ENCODE data around the gene FADS3. TPM values are rescaled to one million over a fixed set of nuclear protein-coding genes. Genes with fewer than 3 reads are reported as not detected.

The FADS3 gene
- total and polyA plus RNA-seq, 2 donors (not counting 3 experiments of a cell fraction or from before 2014, with no cell fraction given), result 216 to 346 TPM

DNA sequence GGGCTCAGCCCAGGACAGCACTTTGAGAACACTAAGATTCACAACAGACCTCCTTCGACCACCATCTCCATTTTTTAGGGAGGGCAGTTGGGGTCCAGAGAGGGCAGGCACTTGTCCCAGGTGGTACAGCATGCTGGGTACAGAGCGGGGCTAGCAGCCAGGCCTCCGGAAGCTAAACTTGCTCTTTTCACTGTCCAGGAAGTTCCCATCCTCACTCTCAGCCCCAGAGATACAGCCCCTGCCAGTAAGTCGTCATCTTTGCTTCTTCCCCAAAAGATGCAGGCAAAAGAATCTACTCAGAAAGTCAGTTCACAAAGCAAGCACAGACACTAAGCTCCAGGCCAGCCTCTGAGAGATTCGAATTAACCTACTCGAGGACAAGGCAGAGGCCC is 32.7 kb upstream of the FADS3 start:
- Histone ChIP-seq H3K4me1 (ENCODE audit: control insufficient read depth, extremely low read depth, insufficient read depth, low read length) (no peaks in the 10 kb centered on the region), H3K4me3 (replicated peaks in 1 of 3; ENCODE audit: insufficient read depth in 1 of 3, low read depth in 1 of 3, low read length in 3 of 3) (no peak overlapping the region), H3K4me2 (ENCODE audit: insufficient read depth, low read length) (no peak overlapping the region), H2AFZ (ENCODE audit: low read depth, low read length) (no peak overlapping the region), H3K27ac (ENCODE audit: insufficient read depth, low read depth, low read length) (no peak overlapping the region), H3K79me2 (ENCODE audit: control insufficient read depth, insufficient read depth, low read length) (no peaks in the 10 kb centered on the region), H3K9ac (replicated peaks; ENCODE audit: extremely low read depth, insufficient read depth, low read length) (no peak overlapping the region), H3K9me1 (replicated peaks; ENCODE audit: control insufficient read depth, extremely low read depth, insufficient read depth, low read length) (no peaks in the 10 kb centered on the region), H3K36me3 (ENCODE audit: control insufficient read depth in 2 of 2, extremely low read depth in 1 of 2, insufficient read depth in 2 of 2, low read length in 2 of 2) (no peaks in the 10 kb centered on the region), H3K9me3 (replicated peaks; ENCODE audit: control insufficient read depth, insufficient read depth, low read length) (no peaks in the 10 kb centered on the region), H3K27me3 (ENCODE audit: control insufficient read depth in 2 of 2, insufficient read depth in 2 of 2, low read length in 2 of 2) (peaks cover 3 to 22% of the 10 kb centered on the region in 2 experiments), H4K20me1 (replicated peaks; ENCODE audit: control insufficient read depth, extremely low read depth, insufficient read depth, low read length) (no peaks in the 10 kb centered on the region)
- intact Hi-C loops (cut with micrococcal nuclease), result no loop called here
- POLR2A ChIA-PET, result no interaction called here
- DNase-seq (ENCODE audit: low read depth, low spot score), result no peak
- CTCF ChIA-PET, result interaction anchor here (1.0 to 1.9 kb wide), 7 partner anchors 14 to 158 kb away, joined by 3 to 8 read pairs (median 6); no protein-coding TSS in a partner anchor
- FAIRE-seq, result no peak
- TF ChIP-seq, protein P1, sequence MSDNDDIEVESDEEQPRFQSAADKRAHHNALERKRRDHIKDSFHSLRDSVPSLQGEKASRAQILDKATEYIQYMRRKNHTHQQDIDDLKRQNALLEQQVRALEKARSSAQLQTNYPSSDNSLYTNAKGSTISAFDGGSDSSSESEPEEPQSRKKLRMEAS (IDR thresholded peaks at IDR 0.05; ENCODE audit: insufficient read depth, insufficient read length), result no peak
- TF ChIP-seq GATA2 (IDR thresholded peaks at IDR 0.05; ENCODE audit: insufficient read depth, insufficient read length, low read depth, low read length) (no peak), POLR2A (IDR thresholded peaks at IDR 0.05; ENCODE audit: low read depth, low read length) (no peak), POLR2AphosphoS5 (IDR thresholded peaks at IDR 0.05; ENCODE audit: insufficient read depth, low read depth, low read length) (no peak), EZH2 (IDR thresholded peaks at IDR 0.05; ENCODE audit: borderline replicate concordance, low read depth, low read length, severe bottlenecking) (no peak), FOS (IDR thresholded peaks at IDR 0.05; ENCODE audit: borderline replicate concordance, insufficient read depth, low read length) (no peak), JUN (IDR thresholded peaks at IDR 0.05; ENCODE audit: borderline replicate concordance, insufficient read depth, insufficient read length, low read depth) (no peak), MYC (IDR thresholded peaks at IDR 0.05; ENCODE audit: low read depth, low read length) (no peak)
- TF ChIP-seq, protein P2, sequence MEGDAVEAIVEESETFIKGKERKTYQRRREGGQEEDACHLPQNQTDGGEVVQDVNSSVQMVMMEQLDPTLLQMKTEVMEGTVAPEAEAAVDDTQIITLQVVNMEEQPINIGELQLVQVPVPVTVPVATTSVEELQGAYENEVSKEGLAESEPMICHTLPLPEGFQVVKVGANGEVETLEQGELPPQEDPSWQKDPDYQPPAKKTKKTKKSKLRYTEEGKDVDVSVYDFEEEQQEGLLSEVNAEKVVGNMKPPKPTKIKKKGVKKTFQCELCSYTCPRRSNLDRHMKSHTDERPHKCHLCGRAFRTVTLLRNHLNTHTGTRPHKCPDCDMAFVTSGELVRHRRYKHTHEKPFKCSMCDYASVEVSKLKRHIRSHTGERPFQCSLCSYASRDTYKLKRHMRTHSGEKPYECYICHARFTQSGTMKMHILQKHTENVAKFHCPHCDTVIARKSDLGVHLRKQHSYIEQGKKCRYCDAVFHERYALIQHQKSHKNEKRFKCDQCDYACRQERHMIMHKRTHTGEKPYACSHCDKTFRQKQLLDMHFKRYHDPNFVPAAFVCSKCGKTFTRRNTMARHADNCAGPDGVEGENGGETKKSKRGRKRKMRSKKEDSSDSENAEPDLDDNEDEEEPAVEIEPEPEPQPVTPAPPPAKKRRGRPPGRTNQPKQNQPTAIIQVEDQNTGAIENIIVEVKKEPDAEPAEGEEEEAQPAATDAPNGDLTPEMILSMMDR (IDR thresholded peaks at IDR 0.05; ENCODE audit: extremely low read depth in 1 of 2, insufficient read depth in 1 of 2, low read depth in 1 of 2, low read length in 2 of 2), result no peak
- dilution Hi-C loops (cut with MboI; ENCODE audit: extremely low pct_ligation_motif_present, low sequenced_read_pairs), result loop anchor here (10.0 kb wide), 1 partner anchor 181 kb away; no protein-coding TSS in a partner anchor
- no TSS peak for BruUV-seq (replicated peaks)
